Measurements from ENCODE around the gene CYRIA.

DNA sequence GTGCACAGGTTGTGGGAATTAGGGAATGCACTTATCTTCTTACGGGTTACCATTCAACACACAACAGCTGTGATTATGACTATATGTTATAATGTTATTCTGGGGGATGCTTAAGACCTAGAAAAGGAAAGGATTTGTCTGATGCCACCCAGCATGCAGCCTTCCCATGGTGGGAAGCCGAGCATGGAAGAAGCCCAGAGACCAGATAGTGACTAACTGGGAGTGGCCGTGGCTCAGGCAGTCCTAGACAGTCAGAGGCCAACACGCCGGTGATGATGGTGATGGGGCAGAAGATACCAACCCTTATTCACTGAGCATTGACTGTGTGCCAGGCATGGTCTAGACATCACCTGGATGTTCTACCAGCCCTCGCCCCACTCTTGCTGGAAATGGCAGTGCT lies 35.9 kb downstream of the CYRIA start:
- TF ChIP-seq, protein P1, sequence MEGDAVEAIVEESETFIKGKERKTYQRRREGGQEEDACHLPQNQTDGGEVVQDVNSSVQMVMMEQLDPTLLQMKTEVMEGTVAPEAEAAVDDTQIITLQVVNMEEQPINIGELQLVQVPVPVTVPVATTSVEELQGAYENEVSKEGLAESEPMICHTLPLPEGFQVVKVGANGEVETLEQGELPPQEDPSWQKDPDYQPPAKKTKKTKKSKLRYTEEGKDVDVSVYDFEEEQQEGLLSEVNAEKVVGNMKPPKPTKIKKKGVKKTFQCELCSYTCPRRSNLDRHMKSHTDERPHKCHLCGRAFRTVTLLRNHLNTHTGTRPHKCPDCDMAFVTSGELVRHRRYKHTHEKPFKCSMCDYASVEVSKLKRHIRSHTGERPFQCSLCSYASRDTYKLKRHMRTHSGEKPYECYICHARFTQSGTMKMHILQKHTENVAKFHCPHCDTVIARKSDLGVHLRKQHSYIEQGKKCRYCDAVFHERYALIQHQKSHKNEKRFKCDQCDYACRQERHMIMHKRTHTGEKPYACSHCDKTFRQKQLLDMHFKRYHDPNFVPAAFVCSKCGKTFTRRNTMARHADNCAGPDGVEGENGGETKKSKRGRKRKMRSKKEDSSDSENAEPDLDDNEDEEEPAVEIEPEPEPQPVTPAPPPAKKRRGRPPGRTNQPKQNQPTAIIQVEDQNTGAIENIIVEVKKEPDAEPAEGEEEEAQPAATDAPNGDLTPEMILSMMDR (conservative IDR thresholded peaks at IDR 0.05; ENCODE audit: low read length): no peak
- no peak for TF ChIP-seq EZH2phosphoT487 (IDR thresholded peaks at IDR 0.05; ENCODE audit: borderline replicate concordance)

Data from Loucy (cell line).